RWPE2 (cell line): ENCODE results near the gene SLC6A6.

Experiments
- ATAC-seq: fragments of 200-7000 bp; cut with Tn5 transposase; 3 replicates; pipeline ENCODE4 v1.9.1; 2021; ENCODE audit warnings: low read depth
- DNase-seq: peaks from one replicate; pipeline ENCODE4 v3.0.0-alpha.2; 2020; ENCODE audit warnings: low spot score
- H3K27ac ChIP-seq: fragments of 450-650 bp; 2 replicates; pipeline ENCODE4 v1.5.1; 2017; ENCODE audit warnings: mild to moderate bottlenecking; ENCODE audit not compliant: poor library complexity, severe bottlenecking
- H3K27me3 ChIP-seq: fragments of 250-450 bp; sonication (Bioruptor Pico); 2 replicates; pipeline ENCODE4 v1.5.1; 2021; ENCODE audit warnings: mild to moderate bottlenecking, moderate library complexity; ENCODE audit not compliant: insufficient read depth, poor library complexity, severe bottlenecking
- H3K36me3 ChIP-seq: fragments of 250-450 bp; sonication (Bioruptor Pico); 2 replicates; pipeline ENCODE4 v1.5.1; 2020; ENCODE audit warnings: low read depth, mild to moderate bottlenecking, moderate library complexity
- H3K4me1 ChIP-seq: fragments of 250-450 bp; sonication (Bioruptor Pico); 2 replicates; pipeline ENCODE4 v1.5.1; 2021; ENCODE audit warnings: mild to moderate bottlenecking, moderate library complexity; ENCODE audit not compliant: insufficient read depth, poor library complexity, severe bottlenecking
- H3K4me3 ChIP-seq: fragments of 250-450 bp; sonication (Bioruptor Pico); 2 replicates; pipeline ENCODE4 v1.5.1; 2021; ENCODE audit warnings: mild to moderate bottlenecking, moderate library complexity; ENCODE audit not compliant: severe bottlenecking
- H3K9me3 ChIP-seq: fragments of 250-450 bp; sonication (Bioruptor Pico); 2 replicates; pipeline ENCODE4 v1.5.1; 2021; ENCODE audit warnings: mild to moderate bottlenecking, moderate library complexity; ENCODE audit not compliant: severe bottlenecking
- CTCF ChIP-seq: fragments of 450-650 bp; IDR thresholded peaks from one replicate; pipeline ENCODE4 v1.5.1; 2017; ENCODE audit warnings: mild to moderate bottlenecking, moderate library complexity; ENCODE audit not compliant: poor library complexity, severe bottlenecking

Gene SLC6A6

GRCh38 chr3:14464141-14464465 lies 61.7 kb downstream of the SLC6A6 start:
- no peak for TF ChIP-seq CTCF
- Histone ChIP-seq H3K27ac (no peak overlapping the region), H3K27me3 (no peaks in the 10 kb centered on the region), H3K9me3 (no peaks in the 10 kb centered on the region), H3K4me1 (no peaks in the 10 kb centered on the region), H3K4me3 (no peak overlapping the region), H3K36me3 (no peaks in the 10 kb centered on the region)
- DNase-seq = no peak
- ATAC-seq = no peak

DNA sequence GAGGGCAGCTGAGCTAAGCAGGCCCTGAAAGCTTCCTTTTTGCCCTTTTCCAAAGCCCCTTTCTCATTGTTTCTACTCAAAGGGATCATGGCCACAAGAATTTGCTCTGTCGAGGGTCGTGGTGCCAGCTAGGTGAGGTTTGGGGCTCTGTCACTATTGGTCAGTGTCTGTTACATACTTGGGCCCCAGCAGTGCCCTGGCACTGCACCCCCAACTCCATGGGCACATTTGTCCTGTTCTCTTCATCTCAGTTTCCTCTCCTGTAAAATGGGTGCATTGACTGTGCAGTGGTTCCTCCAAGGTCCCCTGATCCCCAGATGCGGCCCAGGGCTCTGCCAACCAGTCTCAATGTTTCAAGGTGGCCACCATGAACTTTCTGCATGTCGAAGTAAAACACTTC lies 62.1 kb downstream of the SLC6A6 start:
- DNase-seq (no peak), ATAC-seq (no peak)
- Histone ChIP-seq H3K4me3 (no peak overlapping the region), H3K4me1 (no peaks in the 10 kb centered on the region), H3K27me3 (no peaks in the 10 kb centered on the region), H3K36me3 (no peaks in the 10 kb centered on the region), H3K27ac (no peak overlapping the region), H3K9me3 (no peaks in the 10 kb centered on the region)
- no peak for TF ChIP-seq CTCF

DNA sequence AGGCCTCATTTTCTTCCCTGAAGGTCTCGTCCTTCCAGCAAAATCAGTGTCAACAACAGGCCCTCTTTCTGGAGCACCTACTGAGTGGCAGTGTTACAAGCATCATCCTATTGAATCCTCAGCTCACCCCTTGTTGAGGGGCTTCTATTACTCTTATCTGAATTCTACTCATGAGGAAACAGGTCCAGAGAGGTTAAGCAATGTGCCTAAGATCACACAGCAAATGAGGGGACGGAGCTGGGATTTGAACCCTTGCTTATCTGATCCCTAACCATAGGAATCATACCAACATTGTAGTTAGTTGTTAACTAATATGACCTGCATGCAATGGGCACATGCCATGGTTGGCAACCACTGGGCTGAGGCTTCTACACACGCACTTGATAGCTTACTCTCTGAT lies 63.0 kb downstream of the SLC6A6 start:
- H3K27ac ChIP-seq = no peak overlapping the region
- DNase-seq = no peak
- TF ChIP-seq CTCF = no peak
- H3K9me3 ChIP-seq = no peaks in the 10 kb centered on the region
- no peaks in the 10 kb centered on the region for H3K27me3 ChIP-seq
- H3K36me3 ChIP-seq = no peaks in the 10 kb centered on the region
- no peaks in the 10 kb centered on the region for H3K4me1 ChIP-seq
- H3K4me3 ChIP-seq = no peak overlapping the region
- no peak for ATAC-seq

GRCh38 chr3:14466179-14466903 lies 63.9 kb downstream of the SLC6A6 start:
- H3K27me3 ChIP-seq = no peaks in the 10 kb centered on the region
- no peaks in the 10 kb centered on the region for H3K9me3 ChIP-seq
- no peak overlapping the region for H3K27ac ChIP-seq
- no peak for TF ChIP-seq CTCF
- H3K4me3 ChIP-seq = no peak overlapping the region
- DNase-seq (no peak), ATAC-seq (no peak)
- H3K4me1 ChIP-seq = no peaks in the 10 kb centered on the region
- no peaks in the 10 kb centered on the region for H3K36me3 ChIP-seq

DNA sequence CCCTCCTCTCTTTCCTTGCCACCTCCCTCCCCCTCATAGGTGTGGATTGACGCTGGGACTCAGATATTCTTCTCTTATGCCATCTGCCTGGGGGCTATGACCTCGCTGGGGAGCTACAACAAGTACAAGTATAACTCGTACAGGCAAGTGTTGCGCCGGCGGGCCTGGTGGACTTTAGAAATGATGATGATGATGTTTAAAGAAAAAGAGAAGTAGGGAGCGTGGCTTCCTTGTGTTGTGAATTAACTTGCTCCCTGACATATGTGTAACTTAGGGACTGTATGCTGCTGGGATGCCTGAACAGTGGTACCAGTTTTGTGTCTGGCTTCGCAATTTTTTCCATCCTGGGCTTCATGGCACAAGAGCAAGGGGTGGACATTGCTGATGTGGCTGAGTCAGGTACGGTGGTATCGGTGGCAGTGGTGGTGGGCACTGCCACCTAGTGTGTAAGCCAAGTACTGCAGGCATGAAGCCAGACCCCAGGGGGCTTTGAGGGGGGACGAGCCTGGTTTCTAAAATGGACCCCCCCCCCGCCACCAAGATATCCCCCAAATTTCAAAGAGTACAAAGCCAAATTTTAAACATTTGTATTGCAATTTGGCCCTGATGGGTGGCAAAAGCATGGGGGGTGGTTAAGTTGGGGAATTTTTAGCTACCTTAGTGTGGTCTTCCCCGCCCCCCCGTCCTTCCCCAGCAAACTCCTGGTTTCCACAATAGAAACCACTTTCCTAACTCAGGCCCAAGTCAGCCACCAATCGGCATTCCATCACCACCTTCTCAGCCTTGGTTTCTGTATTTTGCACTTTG lies 65.6 kb downstream of the SLC6A6 start:
- Histone ChIP-seq H3K4me1 (peaks cover 6% of the 10 kb centered on the region), H3K27ac (no peak overlapping the region), H3K4me3 (no peak overlapping the region), H3K27me3 (no peaks in the 10 kb centered on the region), H3K36me3 (no peaks in the 10 kb centered on the region), H3K9me3 (no peaks in the 10 kb centered on the region)
- peak; percentile 40; the same call in 2 of the 3 replicates for ATAC-seq
- DNase-seq = no peak
- TF ChIP-seq CTCF = peak; percentile 90
